NAMALWA (cell line): ENCODE results near the gene MARS2.
A peak's percentile ranks its signal among the peaks of the same experiment; 100 is the strongest.
"Not testable (repeated sequence)": the region's sequence is repeated elsewhere in the genome, so short reads cannot be mapped to it uniquely, and the experiment has no call there.

Source experiments
- DNase-seq: peaks from one replicate; pipeline ENCODE4 v3.0.0-alpha.2; 2015; ENCODE audit warnings: low spot score

Gene MARS2

DNA sequence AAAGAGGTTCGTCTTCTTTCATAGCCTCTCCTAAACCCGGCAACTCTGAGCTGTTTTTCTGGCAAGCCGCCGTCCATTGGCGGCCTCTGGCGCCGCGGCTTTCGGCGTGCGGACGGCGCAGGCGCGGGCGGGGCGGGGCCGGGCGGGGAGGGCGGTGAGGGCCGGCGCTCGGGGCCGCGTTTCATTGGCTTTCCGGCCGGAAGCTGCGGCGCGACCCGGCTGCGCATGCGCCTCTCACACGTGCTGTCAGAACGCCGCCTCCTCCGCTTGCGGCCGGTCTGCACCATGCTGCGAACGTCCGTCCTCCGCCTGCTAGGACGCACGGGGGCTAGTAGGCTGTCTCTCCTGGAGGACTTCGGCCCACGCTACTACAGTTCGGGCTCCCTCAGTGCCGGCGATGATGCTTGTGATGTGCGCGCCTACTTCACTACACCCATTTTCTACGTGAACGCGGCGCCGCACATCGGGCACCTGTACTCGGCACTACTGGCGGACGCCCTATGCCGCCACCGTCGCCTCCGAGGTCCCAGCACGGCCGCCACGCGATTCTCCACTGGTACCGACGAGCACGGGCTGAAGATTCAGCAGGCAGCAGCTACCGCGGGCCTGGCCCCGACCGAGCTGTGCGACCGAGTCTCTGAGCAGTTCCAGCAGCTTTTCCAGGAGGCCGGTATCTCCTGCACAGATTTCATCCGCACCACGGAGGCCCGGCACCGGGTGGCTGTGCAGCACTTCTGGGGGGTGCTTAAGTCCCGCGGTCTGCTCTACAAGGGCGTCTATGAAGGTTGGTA lies at the start of gene MARS2:
TSS of gene MARS2 (plus strand) at position 249 of the 791 bp plus-strand sequence. CDS start at position 286, 37 bp downstream.
- peak; percentile 92 for DNase-seq

DNA sequence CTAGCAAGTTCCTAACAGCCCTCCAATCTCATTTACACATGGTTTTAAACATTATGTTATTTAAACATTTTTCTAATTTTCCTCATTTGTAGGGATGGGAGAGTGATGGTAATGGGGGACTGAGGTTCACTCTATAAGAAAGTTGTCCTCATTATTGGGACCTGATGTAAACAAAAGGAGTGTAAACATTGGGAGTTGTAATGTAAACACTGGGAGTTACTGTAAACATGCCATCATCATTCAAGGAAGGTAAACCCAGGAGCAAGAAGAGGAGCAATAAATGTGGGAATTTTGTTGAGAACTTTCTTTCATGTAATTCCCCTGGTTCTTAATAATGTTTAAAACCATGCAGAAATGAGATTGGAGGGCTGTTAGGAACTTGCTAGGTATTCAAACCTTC lies 47.6 kb upstream of the MARS2 start:
- no peak for DNase-seq

DNA sequence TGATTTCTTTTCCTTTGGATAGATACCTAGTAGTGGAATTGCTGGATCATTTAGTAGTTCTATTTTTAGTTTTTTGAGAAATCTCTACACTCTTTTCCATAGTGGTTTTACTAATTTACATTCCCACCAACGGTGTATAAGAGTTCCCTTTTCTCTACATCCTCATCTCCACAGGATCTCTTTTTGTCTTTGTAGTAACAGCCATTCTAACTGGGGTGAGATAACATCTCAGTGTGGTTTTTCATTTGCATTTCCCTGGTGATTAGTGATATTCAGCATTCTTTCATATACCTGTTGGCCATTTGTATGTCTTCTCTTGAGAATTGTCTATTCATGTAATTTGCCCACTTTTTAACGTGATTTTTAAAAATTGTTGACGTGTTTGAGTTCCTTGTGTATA lies 43.5 kb upstream of the MARS2 start:
- DNase-seq, result no peak

DNA sequence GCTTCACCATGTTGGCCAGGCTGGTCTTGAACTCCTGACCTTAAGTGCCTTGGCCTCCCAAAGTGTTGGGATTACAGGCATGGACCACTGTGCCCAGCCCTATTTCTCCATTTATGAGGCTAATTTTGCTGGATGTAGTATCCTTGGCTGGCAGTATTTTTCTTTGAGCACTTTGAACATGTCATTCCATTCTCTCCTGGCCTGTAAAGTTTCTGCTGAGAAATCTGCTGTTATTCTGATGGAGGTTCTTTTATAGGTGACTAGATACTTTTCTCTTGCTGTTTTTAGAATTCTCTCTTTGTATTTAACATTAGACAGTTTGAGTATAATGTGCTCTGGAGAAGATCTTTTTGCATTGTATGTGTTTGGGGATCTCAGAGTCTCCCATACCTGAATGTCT lies 38.9 kb upstream of the MARS2 start:
- no peak for DNase-seq

DNA sequence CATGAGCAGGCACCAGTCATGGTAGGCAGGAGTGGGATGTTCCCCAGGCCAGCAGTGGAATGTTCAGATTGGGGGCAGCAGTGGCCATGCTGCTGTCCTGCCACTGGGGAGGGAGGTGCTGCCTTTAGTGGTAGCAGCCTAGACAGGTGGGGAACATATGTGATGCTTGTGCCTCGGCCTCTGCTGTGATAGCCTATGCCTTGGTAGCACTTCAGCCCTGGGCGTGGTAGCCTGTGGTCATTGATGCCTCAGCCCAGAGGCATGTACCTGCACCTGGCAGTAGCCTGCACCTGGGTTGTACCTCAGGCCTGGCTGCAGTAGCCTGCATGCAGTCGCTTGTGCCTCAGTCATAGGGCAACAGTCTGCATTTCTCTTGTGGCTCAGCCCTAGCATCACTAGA lies 36.9 kb upstream of the MARS2 start:
- DNase-seq, result no peak

DNA sequence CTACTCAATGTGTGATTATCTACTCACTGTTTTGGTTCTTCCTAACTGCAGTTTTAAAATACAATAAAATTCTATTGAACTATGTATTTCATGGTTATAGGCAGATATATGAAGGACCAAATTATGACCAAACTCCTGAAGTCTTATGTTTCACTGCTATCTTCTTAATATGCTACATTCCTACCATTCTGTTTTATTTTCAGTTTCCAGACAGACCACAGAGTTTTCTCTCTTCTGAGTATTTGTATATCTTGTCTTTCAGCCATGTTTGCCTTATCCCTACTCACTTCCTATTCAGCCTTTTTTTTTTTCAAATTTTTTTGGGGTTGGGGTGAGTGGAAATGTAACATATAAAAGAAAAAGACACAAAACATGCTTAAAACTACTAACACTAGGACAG lies 36.1 kb upstream of the MARS2 start:
- DNase-seq, result no peak

DNA sequence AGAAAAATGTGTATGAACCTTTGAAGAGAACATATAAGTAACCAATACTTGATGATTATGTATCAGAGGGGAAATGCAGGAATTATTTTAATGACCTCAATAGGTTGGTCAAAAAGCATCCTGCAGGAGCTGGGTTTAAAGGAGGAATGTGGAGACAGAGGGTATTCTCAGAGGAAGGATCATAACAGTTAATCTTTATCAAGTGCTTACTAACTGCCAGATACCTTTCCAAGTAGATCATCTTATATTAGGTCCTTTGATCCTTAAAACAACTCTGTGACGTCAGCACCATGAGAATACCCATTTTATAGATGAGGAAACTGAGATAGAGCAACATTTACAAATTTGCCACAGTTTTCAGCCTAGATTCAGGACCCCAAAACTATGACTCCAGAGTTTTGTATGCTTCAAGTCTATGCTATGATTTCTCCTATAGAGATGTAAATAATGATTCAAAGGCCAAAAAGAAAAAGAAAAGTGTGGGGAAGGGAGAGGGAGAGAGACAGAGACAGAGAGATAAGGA lies 32.7 kb upstream of the MARS2 start:
- DNase-seq, result no peak

DNA sequence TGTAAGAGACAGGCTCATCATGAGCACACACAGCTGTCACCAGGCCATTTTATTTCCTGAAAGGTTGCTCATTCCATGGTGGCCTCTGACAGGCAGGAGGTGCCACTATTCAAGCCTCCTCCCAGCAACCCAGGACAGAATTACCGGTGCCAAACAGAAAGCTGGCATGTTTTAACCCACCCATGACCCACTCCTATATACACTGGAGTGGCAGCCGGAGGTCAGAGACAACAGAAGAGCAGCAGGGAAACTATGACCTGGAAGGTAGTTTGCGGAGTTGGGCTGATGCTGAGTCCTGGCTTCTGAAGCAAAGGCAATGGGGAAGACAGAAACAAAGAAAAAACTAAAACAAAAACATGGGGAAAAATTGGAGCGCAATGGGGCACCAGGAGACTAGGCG lies 32.1 kb upstream of the MARS2 start:
- no peak for DNase-seq

DNA sequence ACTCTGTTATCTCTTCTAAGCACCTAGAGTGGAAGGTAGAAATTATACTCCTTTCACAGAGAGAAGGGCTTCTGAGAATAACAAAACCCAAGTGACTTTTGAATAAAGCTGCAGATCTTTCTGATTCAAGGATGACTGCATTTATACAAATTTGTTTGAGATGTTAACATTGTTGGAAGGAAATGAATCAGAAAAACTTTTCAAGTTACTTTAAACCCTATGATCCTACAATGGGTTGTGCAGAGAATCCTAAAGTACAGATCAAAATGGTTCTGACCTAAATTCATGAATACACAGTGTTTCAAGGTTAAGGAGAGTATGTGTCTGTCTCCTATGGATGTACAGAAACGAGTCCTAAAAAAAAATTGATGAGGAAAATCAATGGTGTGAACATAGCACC lies 31.6 kb upstream of the MARS2 start:
- DNase-seq, result no peak

DNA sequence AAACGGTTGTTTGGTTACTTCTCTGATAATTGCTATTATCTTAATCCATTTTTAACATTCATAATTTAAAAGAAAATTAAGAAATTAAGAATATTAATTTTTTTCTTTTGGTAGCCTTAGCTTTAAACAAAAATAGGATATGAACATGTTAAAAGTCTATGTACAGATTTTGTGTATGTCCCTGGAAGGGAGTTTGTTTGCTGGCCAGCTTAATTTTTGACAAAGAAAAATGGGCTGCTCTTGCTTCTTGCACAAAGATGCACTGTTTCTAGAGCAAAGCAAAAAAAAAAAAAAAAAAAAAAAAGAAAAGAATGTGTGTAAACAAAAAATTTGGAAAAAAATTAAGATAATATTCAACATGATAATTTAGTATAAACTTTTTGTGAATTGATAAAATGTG lies 31.1 kb upstream of the MARS2 start:
- DNase-seq, result no peak

DNA sequence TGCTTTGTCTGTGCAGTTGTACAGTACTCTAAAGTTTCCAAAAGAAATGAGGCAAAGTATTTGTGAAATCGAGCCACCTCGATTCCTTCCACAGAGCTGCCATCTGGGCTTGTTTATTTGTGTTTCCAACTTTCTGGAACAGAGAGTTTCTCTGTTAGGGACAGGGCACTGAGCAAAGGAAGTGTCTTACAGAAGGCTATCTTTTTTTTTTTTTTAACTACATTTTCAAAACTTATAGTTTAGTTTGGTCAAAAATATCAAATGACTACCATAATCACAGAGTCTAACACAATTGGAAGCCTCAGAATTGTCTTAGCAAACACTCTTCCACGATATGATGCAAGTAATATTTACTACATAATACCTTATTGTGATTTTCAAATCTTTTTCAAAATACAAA lies 30.6 kb upstream of the MARS2 start:
- DNase-seq, result no peak

DNA sequence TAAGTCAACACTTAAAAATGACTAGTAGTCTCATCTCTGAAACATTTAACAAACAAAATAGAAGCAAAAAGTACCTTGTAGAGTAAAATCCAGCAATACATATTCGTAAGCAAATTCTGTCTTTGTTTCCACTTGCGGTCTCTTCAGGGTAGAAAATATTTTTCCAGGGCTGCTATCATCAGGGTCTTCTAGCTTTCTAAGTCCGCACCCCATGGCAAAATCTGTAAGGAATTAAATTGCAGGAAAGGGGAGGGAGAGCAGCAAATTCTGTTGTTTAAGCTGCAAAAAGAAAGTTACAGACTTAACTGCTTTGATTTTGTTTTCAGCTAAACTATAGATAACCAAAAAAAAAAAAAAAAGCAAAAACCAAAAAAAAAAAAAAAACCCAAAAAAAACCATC lies 29.9 kb upstream of the MARS2 start, which contains the start of gene RFTN2:
TSS of gene RFTN2 (minus strand) at position 342 of the 400 bp plus-strand sequence. CDS start at position 213, 129 bp downstream.
- DNase-seq, result no peak

DNA sequence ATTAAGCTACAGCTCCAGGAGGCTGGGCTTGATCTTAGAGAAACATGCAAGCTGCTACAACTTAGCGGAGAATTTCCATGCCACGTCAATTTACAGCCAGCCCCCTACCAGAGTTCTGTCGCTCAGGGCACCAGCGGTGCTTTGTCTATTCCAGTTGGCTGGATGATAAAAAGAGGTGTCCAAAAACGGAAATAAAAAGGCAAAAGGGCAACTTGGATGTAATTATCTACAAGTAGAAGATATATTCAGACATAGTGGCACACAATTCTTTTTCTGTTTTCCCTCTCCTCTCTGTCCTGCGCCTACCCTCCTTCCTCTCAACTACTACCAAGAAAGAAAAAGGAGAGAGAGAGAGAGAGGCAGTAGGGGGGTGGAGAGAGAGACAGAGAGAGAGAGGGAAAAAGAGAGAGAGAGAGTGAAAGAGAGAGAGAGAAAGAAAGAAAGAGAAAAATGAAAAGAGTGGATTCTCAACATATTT lies 29.4 kb upstream of the MARS2 start:
- no peak for DNase-seq

DNA sequence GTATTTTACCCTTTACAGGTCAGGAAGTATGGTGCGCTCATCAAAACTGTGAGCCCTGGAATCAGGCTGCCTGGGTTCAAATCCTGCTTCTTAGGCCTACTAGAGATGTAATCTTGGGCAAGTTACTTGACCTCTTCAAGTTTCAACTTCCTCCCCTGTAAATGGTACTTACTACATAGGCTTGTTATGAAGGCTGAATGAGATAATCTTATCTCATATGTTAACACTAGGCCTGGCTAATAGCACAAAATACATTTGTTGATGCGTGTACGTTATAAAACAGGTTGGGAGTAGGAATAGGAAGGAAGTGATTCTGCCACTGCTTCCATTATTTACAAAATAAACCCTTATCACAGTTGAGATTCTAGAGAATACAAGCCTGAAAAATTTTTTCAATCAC lies 28.1 kb upstream of the MARS2 start:
- DNase-seq, result no peak

DNA sequence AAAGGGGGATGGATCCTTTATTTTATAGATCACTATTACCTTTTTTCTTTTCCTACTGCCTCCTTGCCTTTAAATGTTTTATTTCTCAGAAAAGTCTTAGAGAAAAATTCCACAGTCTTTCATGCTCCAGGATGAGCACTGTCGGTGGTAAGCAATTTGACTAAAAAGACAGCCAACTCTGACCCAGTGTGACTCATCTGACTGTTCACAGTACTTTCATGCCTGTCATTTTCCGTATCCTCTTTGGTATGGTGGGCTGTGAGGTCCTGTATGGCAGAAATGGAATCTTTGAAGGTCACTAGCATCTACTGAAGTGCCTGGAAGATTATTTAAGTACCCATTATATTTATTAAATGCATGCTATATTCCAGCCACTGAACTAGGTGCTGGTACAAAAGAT lies 27.7 kb upstream of the MARS2 start:
- no peak for DNase-seq

DNA sequence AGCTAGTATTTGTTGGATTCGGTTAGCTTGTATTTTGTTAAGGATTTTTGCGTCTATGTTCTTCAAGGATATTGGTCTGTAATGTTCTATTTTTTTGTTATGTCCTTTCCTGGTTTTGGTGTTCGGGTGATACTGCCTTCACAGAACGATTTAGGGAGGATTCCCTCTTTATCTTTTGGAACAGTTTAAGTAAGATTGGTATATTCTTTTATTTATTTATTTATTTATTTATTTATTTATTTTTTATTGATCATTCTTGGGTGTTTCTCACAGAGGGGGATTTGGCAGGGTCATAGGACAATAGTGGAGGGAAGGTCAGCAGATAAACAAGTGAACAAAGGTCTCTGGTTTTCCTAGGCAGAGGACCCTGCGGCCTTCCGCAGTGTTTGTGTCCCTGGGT lies 10.0 kb upstream of the MARS2 start:
- not testable (repeated sequence) for DNase-seq

DNA sequence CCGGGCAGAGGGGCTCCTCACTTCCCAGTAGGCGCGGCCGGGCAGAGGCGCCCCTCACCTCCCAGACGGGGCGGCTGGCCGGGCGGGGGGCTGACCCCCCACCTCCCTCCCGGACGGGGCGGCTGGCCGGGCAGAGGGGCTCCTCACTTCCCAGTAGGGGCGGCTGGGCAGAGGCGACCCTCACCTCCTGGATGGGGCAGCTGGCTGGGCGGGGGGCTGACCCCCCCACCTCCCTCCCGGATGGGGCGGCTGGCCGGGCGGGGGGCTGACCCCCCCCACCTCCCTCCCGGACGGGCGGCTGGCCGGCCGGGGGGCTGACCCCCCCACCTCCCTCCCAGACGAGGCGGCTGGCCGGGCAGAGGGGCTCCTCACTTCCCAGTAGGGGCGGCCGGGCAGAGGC lies 9.2 kb upstream of the MARS2 start:
- not testable (repeated sequence) for DNase-seq

DNA sequence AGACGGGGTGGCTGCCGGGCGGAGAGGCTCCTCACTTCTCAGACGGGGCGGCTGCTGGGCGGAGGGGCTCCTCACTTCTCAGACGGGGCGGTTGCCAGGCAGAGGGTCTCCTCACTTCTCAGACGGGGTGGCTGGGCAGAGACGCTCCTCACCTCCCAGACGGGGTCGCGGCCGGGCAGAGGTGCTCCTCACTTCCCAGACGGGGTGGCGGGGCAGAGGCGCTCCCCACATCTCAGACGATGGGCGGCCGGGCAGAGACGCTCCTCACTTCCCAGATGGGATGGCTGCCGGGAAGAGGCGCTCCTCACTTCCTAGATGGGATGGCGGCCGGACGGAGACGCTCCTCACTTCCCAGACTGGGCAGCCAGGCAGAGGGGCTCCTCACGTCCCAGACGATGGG lies 8.6 kb upstream of the MARS2 start:
- not testable (repeated sequence) for DNase-seq

DNA sequence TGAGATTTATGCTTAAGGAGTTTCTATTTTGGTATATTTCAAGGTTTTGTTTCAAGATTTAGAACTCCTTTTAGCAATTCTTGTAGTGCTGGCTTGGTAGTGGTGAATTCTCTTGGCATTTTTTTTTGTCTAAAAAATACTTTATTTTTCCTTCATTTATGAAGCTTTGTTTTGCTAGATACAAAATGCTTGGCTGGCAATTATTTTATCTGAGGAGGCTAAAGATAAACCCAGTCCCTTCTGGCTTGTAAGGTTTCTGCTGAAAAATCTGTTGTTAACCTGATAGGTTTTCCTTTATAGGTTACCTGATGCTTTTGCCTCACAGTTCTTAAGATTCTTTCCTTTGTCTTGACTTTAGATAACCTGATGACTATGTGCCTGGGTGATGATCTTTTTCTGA lies 5.4 kb upstream of the MARS2 start:
- DNase-seq, result not testable (repeated sequence)

DNA sequence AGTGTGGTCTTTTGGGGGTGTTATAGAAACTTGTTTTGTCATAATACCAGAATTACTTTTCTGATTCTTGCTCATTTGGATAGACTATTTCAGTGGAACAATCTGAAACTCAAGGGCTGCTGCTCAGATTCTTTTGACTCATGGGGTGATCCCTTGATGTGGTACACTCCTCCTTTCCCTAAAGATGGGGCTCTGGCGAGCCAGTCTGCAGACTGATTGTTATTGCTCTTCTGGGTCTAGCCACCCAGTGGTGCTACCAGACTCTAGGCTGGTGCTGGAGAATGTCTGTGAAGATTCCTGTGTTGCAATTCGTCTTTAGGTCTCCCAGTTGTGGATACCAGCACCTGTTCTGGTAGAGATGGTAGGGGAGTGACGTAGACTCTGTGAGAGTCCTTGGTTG lies 4.2 kb upstream of the MARS2 start:
- DNase-seq, result no peak

DNA sequence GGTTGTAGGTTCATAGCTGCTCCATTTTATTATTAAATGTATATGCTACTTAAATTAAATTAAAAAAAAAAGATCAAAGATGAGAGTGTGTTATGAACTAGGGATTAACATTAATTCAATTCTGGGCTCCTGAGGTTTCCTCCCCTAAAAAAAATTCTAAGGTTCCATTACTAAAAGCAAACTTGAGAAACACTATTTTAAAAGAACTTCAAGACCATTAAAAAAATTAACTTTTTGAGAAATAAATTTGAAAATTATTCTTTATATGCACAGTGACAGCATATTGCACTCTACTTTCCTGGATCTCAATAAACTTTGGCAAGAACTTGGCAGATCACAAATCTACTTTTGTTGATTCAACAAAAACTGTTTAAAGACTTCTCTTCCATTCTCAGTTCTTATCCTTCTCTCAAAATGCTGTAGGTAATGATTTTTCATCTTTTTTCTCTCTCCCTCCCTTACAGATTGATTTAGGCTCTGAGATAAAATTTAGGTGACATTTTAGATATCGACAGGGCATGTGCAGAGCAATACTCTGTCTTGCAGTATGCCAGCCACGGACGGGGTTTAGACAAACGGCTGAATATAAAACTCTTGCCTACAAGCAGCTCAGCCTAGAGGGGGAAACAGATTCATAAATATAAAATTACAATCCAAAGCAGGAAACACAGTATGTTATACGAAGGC lies 592 bp upstream of the MARS2 start:
- DNase-seq, result no peak

DNA sequence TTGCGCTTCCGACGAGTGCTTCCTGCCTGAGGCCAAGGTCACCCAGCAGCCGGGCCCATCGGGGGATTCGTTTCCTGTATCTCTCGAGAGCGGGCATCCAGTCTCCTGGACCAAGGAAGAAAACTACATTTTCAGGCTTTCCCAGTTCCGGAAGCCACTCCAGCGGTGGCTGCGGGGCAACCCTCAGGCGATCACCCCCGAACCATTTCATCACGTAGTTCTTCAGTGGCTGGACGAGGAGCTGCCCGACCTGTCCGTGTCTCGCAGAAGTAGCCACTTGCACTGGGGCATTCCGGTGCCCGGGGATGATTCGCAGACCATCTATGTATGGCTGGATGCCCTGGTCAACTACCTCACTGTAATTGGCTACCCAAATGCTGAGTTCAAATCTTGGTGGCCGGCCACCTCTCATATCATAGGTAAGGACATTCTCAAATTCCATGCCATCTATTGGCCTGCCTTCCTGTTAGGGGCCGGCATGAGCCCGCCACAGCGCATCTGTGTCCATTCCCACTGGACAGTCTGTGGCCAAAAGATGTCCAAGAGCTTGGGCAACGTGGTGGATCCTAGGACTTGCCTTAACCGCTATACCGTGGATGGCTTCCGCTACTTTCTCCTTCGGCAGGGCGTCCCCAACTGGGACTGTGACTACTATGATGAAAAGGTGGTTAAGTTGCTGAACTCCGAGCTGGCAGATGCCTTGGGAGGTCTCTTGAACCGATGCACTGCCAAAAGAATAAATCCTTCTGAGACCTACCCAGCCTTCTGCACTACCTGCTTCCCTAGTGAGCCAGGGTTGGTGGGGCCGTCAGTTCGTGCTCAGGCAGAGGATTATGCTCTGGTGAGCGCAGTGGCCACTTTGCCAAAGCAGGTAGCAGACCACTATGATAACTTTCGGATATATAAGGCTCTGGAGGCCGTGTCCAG lies 1.0 kb downstream of the MARS2 start:
- DNase-seq, result peak; percentile 25
